GM23338 (cell line): ENCODE measurements around the gene SHC4. TPM values are rescaled to one million over a fixed set of nuclear protein-coding genes. Genes with fewer than 3 reads are reported as not detected.
A peak's percentile ranks its signal among the peaks of the same experiment; 100 is the strongest.

ENCODE experiments used
- ATAC-seq: fragments of 200-7000 bp; cut with Tn5 transposase; 3 replicates; pipeline ENCODE4 v1.9.1; 2020
- DNase-seq: peaks from one replicate; pipeline ENCODE4 v3.0.0-alpha.2; 2015; ENCODE audit warnings: low spot score
- H2AFZ ChIP-seq: fragments of 200-600 bp; sonication (generic); 2 replicates; pipeline ENCODE4 v1.8.0; 2016; ENCODE audit warnings: antibody characterized with exemption, mild to moderate bottlenecking, moderate library complexity
- H3F3A ChIP-seq: fragments of 200-600 bp; sonication (generic); replicated peaks from 2 replicates; pipeline ENCODE4 v1.8.0; 2017; ENCODE audit warnings: antibody characterized with exemption, mixed run types, low read depth
- H3K27ac ChIP-seq: fragments of 200-600 bp; sonication (generic); 2 replicates; pipeline ENCODE4 v1.6.1; 2016; ENCODE audit warnings: low read depth
- H3K27me3 ChIP-seq: fragments of 200-600 bp; sonication (generic); 2 replicates; pipeline ENCODE4 v1.8.0; 2016; ENCODE audit warnings: mild to moderate bottlenecking, mixed run types, moderate library complexity; ENCODE audit not compliant: insufficient read depth
- H3K36me3 ChIP-seq: fragments of 200-600 bp; sonication (generic); 2 replicates; pipeline ENCODE4 v1.8.0; 2016; ENCODE audit warnings: mild to moderate bottlenecking; ENCODE audit not compliant: insufficient read depth
- H3K4me1 ChIP-seq: fragments of 200-600 bp; sonication (generic); 2 replicates; pipeline ENCODE4 v1.8.0; 2016; ENCODE audit warnings: mild to moderate bottlenecking, moderate library complexity; ENCODE audit not compliant: insufficient read depth
- H3K4me2 ChIP-seq: fragments of 200-600 bp; sonication (generic); 2 replicates; pipeline ENCODE4 v1.7.1; 2017; ENCODE audit warnings: mixed run types
- H3K4me3 ChIP-seq: fragments of 200-600 bp; sonication (generic); 2 replicates; pipeline ENCODE4 v1.6.1; 2016; ENCODE audit warnings: mixed run types
- H3K79me2 ChIP-seq: fragments of 200-600 bp; sonication (generic); replicated peaks from 2 replicates; pipeline ENCODE4 v1.8.0; 2017; ENCODE audit warnings: mild to moderate bottlenecking; ENCODE audit not compliant: insufficient read depth
- H3K9me2 ChIP-seq: fragments of 200-600 bp; sonication (generic); 2 replicates; pipeline ENCODE4 v1.8.0; 2017; ENCODE audit not compliant: insufficient read depth
- H4K20me1 ChIP-seq: fragments of 200-600 bp; sonication (generic); replicated peaks from 2 replicates; pipeline ENCODE4 v1.8.0; 2017; ENCODE audit warnings: mild to moderate bottlenecking; ENCODE audit not compliant: insufficient read depth
- H3K27ac Mint-ChIP-seq: 2 replicates; pipeline ENCODE4 v1.8.0; 2020; ENCODE audit warnings: inconsistent platforms, mild to moderate bottlenecking, moderate library complexity, mixed read lengths
- H3K27me3 Mint-ChIP-seq: 3 replicates; pipeline ENCODE4 v1.8.0; 2022; ENCODE audit warnings: low read depth, mild to moderate bottlenecking, moderate library complexity, mixed read lengths, inconsistent platforms; ENCODE audit not compliant: insufficient read depth, poor library complexity
- H3K36me3 Mint-ChIP-seq: 3 replicates; pipeline ENCODE4 v1.8.0; 2021; ENCODE audit warnings: low read depth, mild to moderate bottlenecking, inconsistent platforms, moderate library complexity, mixed read lengths
- H3K4me1 Mint-ChIP-seq: 3 replicates; pipeline ENCODE4 v1.8.0; 2020; ENCODE audit warnings: mild to moderate bottlenecking, inconsistent platforms, mixed read lengths
- H3K4me3 Mint-ChIP-seq: 3 replicates; pipeline ENCODE4 v1.8.0; 2021; ENCODE audit warnings: moderate library complexity, mild to moderate bottlenecking, inconsistent platforms, mixed read lengths
- H3K9me3 Mint-ChIP-seq: 3 replicates; pipeline ENCODE4 v1.8.0; 2020; ENCODE audit warnings: moderate library complexity, mild to moderate bottlenecking, inconsistent platforms, mixed read lengths
- CREB1 ChIP-seq: fragments of 250-450 bp; sonication (Bioruptor Pico); IDR thresholded peaks from 2 replicates; pipeline ENCODE4 v1.5.0; 2020; ENCODE audit warnings: low read depth, mild to moderate bottlenecking, moderate library complexity
- EZH2phosphoT487 ChIP-seq: fragments of 200-600 bp; sonication (generic); IDR thresholded peaks from one replicate; pipeline ENCODE4 v1.8.1; 2018; ENCODE audit warnings: antibody characterized with exemption; ENCODE audit not compliant: unreplicated experiment
- JUNB ChIP-seq: IDR thresholded peaks from one replicate; pipeline ENCODE4 v1.6.1; 2016; ENCODE audit warnings: antibody characterized with exemption; ENCODE audit not compliant: unreplicated experiment
- NANOG ChIP-seq: IDR thresholded peaks from 2 replicates; pipeline ENCODE4 v1.6.1; 2016; ENCODE audit warnings: antibody characterized with exemption, borderline replicate concordance
- STAT1 ChIP-seq: IDR thresholded peaks from one replicate; pipeline ENCODE4 v1.6.1; 2016; ENCODE audit warnings: antibody characterized with exemption; ENCODE audit not compliant: unreplicated experiment
- ZNF331 ChIP-seq: fragments of 250-450 bp; sonication (Bioruptor Pico); IDR thresholded peaks from 2 replicates; pipeline ENCODE4 v1.5.0; 2020; ENCODE audit warnings: low read depth, mild to moderate bottlenecking, moderate library complexity
- polyA plus RNA-seq: library from polyadenylated mRNA; unstranded; fragments of >200 nt; fragmentation: Nextera tagmentation; extraction: Ambion mirVana; gene quantifications from 2 replicates; pipeline ENCODE4 v1.2.1, GENCODE V29; 2016
- total RNA-seq: library from RNA; depleted of rRNA; stranded (reverse); fragments of >200 nt; shearing (Covaris generic); gene quantifications from 2 replicates; pipeline ENCODE4 v1.2.3, GENCODE V29; 2014
- TF ChIP-seq, protein P1 (sequence below), 2 experiments: fragments of 200-600 bp in 1 of 2; sonication (generic) in 1 of 2; conservative IDR thresholded peaks; 2 replicates each; pipeline versions ENCODE4 v1.5.1 to v1.6.1; 2016 to 2017; ENCODE audit warnings: antibody characterized with exemption in 2 of 2, low read depth in 2 of 2, mild to moderate bottlenecking in 2 of 2, moderate library complexity in 1 of 2
- TF ChIP-seq, protein P2 (sequence below): IDR thresholded peaks from one replicate; pipeline ENCODE4 v1.6.1; 2018; ENCODE audit warnings: antibody characterized with exemption; ENCODE audit not compliant: unreplicated experiment

Gene SHC4
- total and polyA plus RNA-seq, 2 experiments from 2014 or later = 0.21 to 0.32 TPM

DNA sequence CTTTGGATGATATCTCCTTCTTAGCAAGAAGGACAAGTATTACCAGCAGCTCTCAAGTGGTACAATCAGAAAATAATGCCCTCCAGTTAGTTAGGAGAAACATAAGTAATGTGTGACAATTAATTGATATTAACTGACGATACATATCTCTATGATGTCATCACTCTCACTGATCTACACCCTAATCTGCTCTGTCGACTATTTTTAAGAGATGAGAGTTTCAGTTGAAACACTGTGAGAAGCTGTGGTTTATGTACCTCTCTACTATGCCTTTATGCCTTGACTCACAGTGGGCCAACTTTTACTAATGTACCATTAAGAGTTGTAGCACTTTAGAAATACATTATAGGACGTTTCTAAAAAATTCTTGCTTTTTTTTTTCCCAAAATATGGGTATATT lies 161.5 kb downstream of the SHC4 start:
- H3K27me3 ChIP-seq = no peaks in the 10 kb centered on the region
- H3K27me3 Mint-ChIP-seq = no peaks in the 10 kb centered on the region

DNA sequence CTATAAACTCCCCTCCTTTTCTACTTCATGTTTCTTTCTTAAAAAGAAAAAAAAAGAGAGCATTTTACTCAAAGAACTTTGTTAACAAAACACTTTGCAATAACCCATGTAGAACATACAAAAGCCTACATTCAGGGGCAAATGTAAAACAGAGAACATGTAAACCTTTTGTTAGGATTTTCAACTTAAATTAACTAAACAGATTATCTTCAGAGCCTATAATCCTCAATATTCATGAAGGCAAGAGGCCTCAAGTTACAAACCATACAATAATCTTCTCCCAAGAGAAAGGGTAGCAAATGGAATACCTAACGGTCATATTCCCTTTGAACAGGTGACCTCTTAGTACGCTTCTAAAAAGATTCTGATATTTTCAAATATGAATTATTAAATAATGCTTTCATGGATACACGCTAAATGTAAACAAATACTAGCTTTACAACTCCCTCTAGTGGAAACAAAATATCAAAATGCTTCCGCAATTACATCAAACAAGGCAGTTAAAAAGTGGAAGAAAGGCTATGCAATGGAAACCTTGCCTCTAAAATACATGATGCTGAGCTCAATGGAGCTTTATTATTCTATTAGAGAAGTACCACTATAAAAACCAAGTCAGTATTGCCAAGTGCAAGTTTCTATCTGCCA lies 162.8 kb downstream of the SHC4 start:
- no peak for ATAC-seq
- no peak overlapping the region for H3K4me3 Mint-ChIP-seq
- H3K9me3 Mint-ChIP-seq = no peaks in the 10 kb centered on the region
- no peak overlapping the region for H2AFZ ChIP-seq
- peak; percentile 30 for DNase-seq
- H3K27me3 Mint-ChIP-seq = no peaks in the 10 kb centered on the region
- H3K4me1 Mint-ChIP-seq = peaks cover 32% of the 10 kb centered on the region
- no peak overlapping the region for H3K4me2 ChIP-seq
- 0 out of 2 replicates have a peak, but pooled peaks cover 11% of the 10 kb centered on the region for H3K36me3 ChIP-seq
- H4K20me1 ChIP-seq = 0 out of 2 replicates have a peak, but pooled peaks cover 12% of the 10 kb centered on the region
- H3K4me1 ChIP-seq = peaks cover 6% of the 10 kb centered on the region; the same call in 1 of the 2 replicates
- TF ChIP-seq JUNB (no peak), NANOG (no peak), EZH2phosphoT487 (no peak)
- TF ChIP-seq, protein P1, sequence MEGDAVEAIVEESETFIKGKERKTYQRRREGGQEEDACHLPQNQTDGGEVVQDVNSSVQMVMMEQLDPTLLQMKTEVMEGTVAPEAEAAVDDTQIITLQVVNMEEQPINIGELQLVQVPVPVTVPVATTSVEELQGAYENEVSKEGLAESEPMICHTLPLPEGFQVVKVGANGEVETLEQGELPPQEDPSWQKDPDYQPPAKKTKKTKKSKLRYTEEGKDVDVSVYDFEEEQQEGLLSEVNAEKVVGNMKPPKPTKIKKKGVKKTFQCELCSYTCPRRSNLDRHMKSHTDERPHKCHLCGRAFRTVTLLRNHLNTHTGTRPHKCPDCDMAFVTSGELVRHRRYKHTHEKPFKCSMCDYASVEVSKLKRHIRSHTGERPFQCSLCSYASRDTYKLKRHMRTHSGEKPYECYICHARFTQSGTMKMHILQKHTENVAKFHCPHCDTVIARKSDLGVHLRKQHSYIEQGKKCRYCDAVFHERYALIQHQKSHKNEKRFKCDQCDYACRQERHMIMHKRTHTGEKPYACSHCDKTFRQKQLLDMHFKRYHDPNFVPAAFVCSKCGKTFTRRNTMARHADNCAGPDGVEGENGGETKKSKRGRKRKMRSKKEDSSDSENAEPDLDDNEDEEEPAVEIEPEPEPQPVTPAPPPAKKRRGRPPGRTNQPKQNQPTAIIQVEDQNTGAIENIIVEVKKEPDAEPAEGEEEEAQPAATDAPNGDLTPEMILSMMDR (conservative IDR thresholded peaks at IDR 0.05; ENCODE audit: low read depth in 2 of 2) = peak in 1 of 2 experiments; percentile 61; a peak in 3 of 4 replicates
- no peaks in the 10 kb centered on the region; the same call in 2 of the 3 replicates for H3K36me3 Mint-ChIP-seq
- no peaks in the 10 kb centered on the region for H3K9me2 ChIP-seq
- peaks cover 44% of the 10 kb centered on the region for H3K79me2 ChIP-seq
- H3K27ac Mint-ChIP-seq = no peak overlapping the region
- H3K27me3 ChIP-seq = no peaks in the 10 kb centered on the region
- no peaks in the 10 kb centered on the region for H3F3A ChIP-seq
- no peak overlapping the region for H3K27ac ChIP-seq
- H3K4me3 ChIP-seq = no peak overlapping the region

More for the DNA sequence above, 161.5 kb downstream of the SHC4 start:
- no peak for TF ChIP-seq STAT1
- TF ChIP-seq, protein P1 (conservative IDR thresholded peaks at IDR 0.05; ENCODE audit: low read depth in 2 of 2) = no peak
- no peak for TF ChIP-seq CREB1 (CRISPR knock-in tag)
- no peak for TF ChIP-seq EZH2phosphoT487
- TF ChIP-seq, protein P2, sequence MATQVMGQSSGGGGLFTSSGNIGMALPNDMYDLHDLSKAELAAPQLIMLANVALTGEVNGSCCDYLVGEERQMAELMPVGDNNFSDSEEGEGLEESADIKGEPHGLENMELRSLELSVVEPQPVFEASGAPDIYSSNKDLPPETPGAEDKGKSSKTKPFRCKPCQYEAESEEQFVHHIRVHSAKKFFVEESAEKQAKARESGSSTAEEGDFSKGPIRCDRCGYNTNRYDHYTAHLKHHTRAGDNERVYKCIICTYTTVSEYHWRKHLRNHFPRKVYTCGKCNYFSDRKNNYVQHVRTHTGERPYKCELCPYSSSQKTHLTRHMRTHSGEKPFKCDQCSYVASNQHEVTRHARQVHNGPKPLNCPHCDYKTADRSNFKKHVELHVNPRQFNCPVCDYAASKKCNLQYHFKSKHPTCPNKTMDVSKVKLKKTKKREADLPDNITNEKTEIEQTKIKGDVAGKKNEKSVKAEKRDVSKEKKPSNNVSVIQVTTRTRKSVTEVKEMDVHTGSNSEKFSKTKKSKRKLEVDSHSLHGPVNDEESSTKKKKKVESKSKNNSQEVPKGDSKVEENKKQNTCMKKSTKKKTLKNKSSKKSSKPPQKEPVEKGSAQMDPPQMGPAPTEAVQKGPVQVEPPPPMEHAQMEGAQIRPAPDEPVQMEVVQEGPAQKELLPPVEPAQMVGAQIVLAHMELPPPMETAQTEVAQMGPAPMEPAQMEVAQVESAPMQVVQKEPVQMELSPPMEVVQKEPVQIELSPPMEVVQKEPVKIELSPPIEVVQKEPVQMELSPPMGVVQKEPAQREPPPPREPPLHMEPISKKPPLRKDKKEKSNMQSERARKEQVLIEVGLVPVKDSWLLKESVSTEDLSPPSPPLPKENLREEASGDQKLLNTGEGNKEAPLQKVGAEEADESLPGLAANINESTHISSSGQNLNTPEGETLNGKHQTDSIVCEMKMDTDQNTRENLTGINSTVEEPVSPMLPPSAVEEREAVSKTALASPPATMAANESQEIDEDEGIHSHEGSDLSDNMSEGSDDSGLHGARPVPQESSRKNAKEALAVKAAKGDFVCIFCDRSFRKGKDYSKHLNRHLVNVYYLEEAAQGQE = no peak
- no peak for TF ChIP-seq ZNF331 (CRISPR knock-in tag)
- Histone ChIP-seq H3K4me1 (peaks cover 17% of the 10 kb centered on the region), H3F3A (no peaks in the 10 kb centered on the region), H3K4me2 (no peak overlapping the region), H3K9me2 (no peaks in the 10 kb centered on the region), H4K20me1 (peaks cover 14% of the 10 kb centered on the region; the same call in 1 of the 2 replicates), H3K79me2 (peaks cover 50% of the 10 kb centered on the region), H3K4me3 (no peak overlapping the region), H2AFZ (no peak overlapping the region), H3K27ac (no peak overlapping the region), H3K36me3 (no peaks in the 10 kb centered on the region)
- Mint-ChIP-seq H3K9me3 (no peaks in the 10 kb centered on the region), H3K4me1 (peaks cover 44% of the 10 kb centered on the region), H3K36me3 (no peaks in the 10 kb centered on the region), H3K4me3 (no peak overlapping the region), H3K27ac (no peak overlapping the region)
- ATAC-seq = no peak
- DNase-seq = no peak
